Panc1 (cell line): ENCODE measurements around the gene CEBPE. TPM values are rescaled to one million over a fixed set of nuclear protein-coding genes. Genes with fewer than 3 reads are reported as not detected.

Experiments
- ATAC-seq: fragments of 200-7000 bp; cut with Tn5 transposase; 2 replicates; pipeline ENCODE4 v1.9.1; 2020; ENCODE audit warnings: mild to moderate bottlenecking, moderate library complexity
- BruUV-seq: library from RNA; stranded (reverse); fragments of 400-500 nt; replicated peaks from 2 replicates; lab custom pipeline; 2021; lab: Mats Ljungman, UMichigan
- CTCF ChIA-PET: fragments of 300-600 bp; sonication (Branson Sonifier 250); formaldehyde crosslinking; loops from one replicate; lab custom pipeline; 2022; ENCODE audit warnings: antibody characterized with exemption; lab: Charles Lee
- POLR2A ChIA-PET: fragments of 300-600 bp; sonication (Branson Sonifier 250); formaldehyde crosslinking; loops from one replicate; lab custom pipeline; 2022; ENCODE audit warnings: antibody characterized with exemption; lab: Charles Lee
- DNase-seq: peaks from one replicate; pipeline ENCODE4 v3.0.0-alpha.2; 2010; ENCODE audit warnings: low read depth, low spot score
- H3K27ac ChIP-seq: 2 replicates; pipeline ENCODE4 v1.5.1; 2011; ENCODE audit warnings: mild to moderate bottlenecking, low read length, inconsistent platforms
- H3K27me3 ChIP-seq: fragments of 200-500 bp; sonication (Bioruptor generic); 2 replicates; pipeline ENCODE4 v1.6.0; 2014; ENCODE audit warnings: low read length, inconsistent platforms; ENCODE audit not compliant: control insufficient read depth, insufficient read depth
- H3K36me3 ChIP-seq: fragments of 200-500 bp; sonication (Bioruptor generic); 2 replicates; pipeline ENCODE4 v1.5.1; 2014; ENCODE audit warnings: inconsistent platforms, mild to moderate bottlenecking, low read length, moderate library complexity; ENCODE audit not compliant: control insufficient read depth, insufficient read depth
- H3K4me1 ChIP-seq: 2 replicates; pipeline ENCODE4 v1.5.1; 2011; ENCODE audit warnings: inconsistent platforms, mild to moderate bottlenecking, low read length, moderate library complexity; ENCODE audit not compliant: control insufficient read depth, insufficient read depth
- H3K4me3 ChIP-seq, 2 experiments: 2 replicates each; pipeline ENCODE4 v1.5.1; 2011 to 2012; ENCODE audit warnings: low read depth in 2 of 2, low read length in 2 of 2, mild to moderate bottlenecking in 2 of 2, inconsistent platforms in 1 of 2, moderate library complexity in 1 of 2
- H3K9me3 ChIP-seq: fragments of 200-500 bp; sonication (Bioruptor generic); 2 replicates; pipeline ENCODE4 v1.5.1; 2014; ENCODE audit warnings: low read depth, mild to moderate bottlenecking, inconsistent platforms, low read length, moderate library complexity; ENCODE audit not compliant: control insufficient read depth, insufficient read depth
- CTCF ChIP-seq: fragments of 450-650 bp; IDR thresholded peaks from 2 replicates; pipeline ENCODE4 v1.5.1; 2017; ENCODE audit warnings: mild to moderate bottlenecking
- POLR2AphosphoS5 ChIP-seq: IDR thresholded peaks from 2 replicates; pipeline ENCODE4 v1.6.1; 2012; ENCODE audit warnings: mild to moderate bottlenecking, low read depth, low read length, moderate library complexity
- REST ChIP-seq, 2 experiments: IDR thresholded peaks; 2 replicates each; pipeline ENCODE4 v1.6.1; 2011 to 2012; ENCODE audit warnings: low read depth in 2 of 2, control low read depth in 1 of 2, low read length in 1 of 2, mild to moderate bottlenecking in 1 of 2, moderate library complexity in 1 of 2; ENCODE audit not compliant: insufficient read depth in 1 of 2
- SIN3A ChIP-seq: IDR thresholded peaks from 2 replicates; pipeline ENCODE4 v1.6.1; 2012; ENCODE audit warnings: low read depth, mild to moderate bottlenecking, low read length, moderate library complexity, borderline replicate concordance; ENCODE audit not compliant: insufficient read depth
- in situ Hi-C: cut with HindIII; loops from 2 replicates; pipeline ENCODE4 v1.10.0; 2016; ENCODE audit warnings: low sequenced_read_pairs, low pct_unique_long_range_greater_than_20kb
- intact Hi-C: fragments of 100-400 bp; cut with micrococcal nuclease; formaldehyde crosslinking; loops from one replicate; pipeline ENCODE4 v1.10.0; 2022; ENCODE audit not compliant: unreplicated experiment
- total RNA-seq: library from RNA; stranded (reverse); gene quantifications from one replicate; pipeline ENCODE4 v1.2.1, GENCODE V29; 2021; ENCODE audit not compliant: unreplicated experiment

The CEBPE gene
- total RNA-seq, 1 experiment from 2014 or later, result not detected

- Histone ChIP-seq H3K4me1 (peaks cover 16% of the 10 kb centered on the region), H3K27me3 (no peaks in the 10 kb centered on the region), H3K27ac (peak within 1 kb of the TSS; percentile 96), H3K9me3 (no peaks in the 10 kb centered on the region), H3K36me3 (peaks cover 26% of the 10 kb centered on the region), H3K4me3 (peak within 1 kb of the TSS; percentile 88 to 90)
- ChIA-PET POLR2A (interaction anchor here (0.6 to 1.6 kb wide), 3 partner anchors 27 to 133 kb away, joined by 6 to 20 read pairs (median 13); no protein-coding TSS in a partner anchor), CTCF (interaction anchor here (0.6 to 2.8 kb wide), 8 partner anchors 13 to 124 kb away, joined by 3 to 28 read pairs (median 4); no protein-coding TSS in a partner anchor)
- DNase-seq (peak; percentile 99), ATAC-seq (peak; percentile 93)
- TF ChIP-seq REST (IDR thresholded peaks at IDR 0.05; ENCODE audit: insufficient read depth in 1 of 2, low read depth in 2 of 2, low read length in 1 of 2), result no peak
- TF ChIP-seq SIN3A, result 0 out of 2 replicates have a peak, but pooled peaks have one; percentile 39
- TSS peak; percentile 87 for BruUV-seq
- intact Hi-C loops (no loop called here), in situ Hi-C loops (no loop called here)
Measured at GRCh38 chr14:23095196-23096108, 23.6 kb downstream of the CEBPE start, which contains the start of gene C14orf119. TSS of gene C14orf119 (plus strand) at chr14:23095505. CDS start at chr14:23097659, 2,154 bp downstream.

- CTCF ChIA-PET, result interaction anchor here (0.6 to 2.8 kb wide), 10 partner anchors 13 to 384 kb away, joined by 3 to 28 read pairs (median 4); no protein-coding TSS in a partner anchor
- TF ChIP-seq POLR2AphosphoS5, result peak; percentile 45
- TF ChIP-seq CTCF, result no peak
- in situ Hi-C loops (no loop called here), intact Hi-C loops (no loop called here)
- peaks cover 33% of the 10 kb centered on the region for H3K36me3 ChIP-seq
- peak; percentile 76 for ATAC-seq
- peaks cover 16% of the 10 kb centered on the region for H3K4me1 ChIP-seq
- H3K9me3 ChIP-seq, result no peaks in the 10 kb centered on the region
- peak within 1 kb of the TSS; percentile 88 to 90 for H3K4me3 ChIP-seq
- H3K27me3 ChIP-seq, result no peaks in the 10 kb centered on the region
- peak; percentile 53 for DNase-seq
- BruUV-seq, result TSS peak; percentile 86
- peak within 1 kb of the TSS; percentile 96 for H3K27ac ChIP-seq
- POLR2A ChIA-PET, result interaction anchor here (0.6 to 1.6 kb wide), 2 partner anchors 26 to 133 kb away, joined by 6 to 13 read pairs; no protein-coding TSS in a partner anchor
Measured at GRCh38 chr14:23094666-23095195, 24.3 kb downstream of the CEBPE start, which contains the start of gene ACIN1. TSS of gene ACIN1 (minus strand) at chr14:23095136. CDS start at chr14:23095112, 24 bp downstream.
